SK-N-MC (cell line): ENCODE data around the gene LY9.

Experiments
- EZH2 ChIP-seq: fragments of 200-600 bp; sonication (generic); IDR thresholded peaks from one replicate; pipeline ENCODE4 v1.6.1; 2017; ENCODE audit warnings: antibody characterized with exemption
- FOXP2 ChIP-seq: optimal IDR thresholded peaks from 2 replicates; pipeline ENCODE3; 2011; ENCODE audit warnings: mild to moderate bottlenecking, moderate library complexity; ENCODE audit not compliant: insufficient read depth; ENCODE audit errors: extremely low read length, control extremely low read depth
- POLR2AphosphoS5 ChIP-seq: IDR thresholded peaks from 2 replicates; pipeline ENCODE4 v1.6.1; 2012; ENCODE audit warnings: mild to moderate bottlenecking, low read depth, low read length, borderline replicate concordance

- TF ChIP-seq POLR2AphosphoS5 (no peak), EZH2 (no peak), FOXP2 (no peak)
Observed at GRCh38 chr1:160748878-160749269, 47.1 kb upstream of the LY9 start.
